NT2/D1 (cell line): ENCODE measurements around the gene SH2D5.
"Not testable (repeated sequence)": the region's sequence is repeated elsewhere in the genome, so short reads cannot be mapped to it uniquely, and the experiment has no call there.

Source experiments
- DNase-seq: peaks from one replicate; pipeline ENCODE4 v3.0.0-alpha.2; 2011; ENCODE audit warnings: low read depth, low spot score
- H3K27me3 ChIP-seq: 2 replicates; pipeline ENCODE4 v1.6.0; 2011; ENCODE audit warnings: mild to moderate bottlenecking; ENCODE audit not compliant: insufficient read length, insufficient read depth
- H3K36me3 ChIP-seq: 2 replicates; pipeline ENCODE4 v1.6.1; 2011; ENCODE audit warnings: mild to moderate bottlenecking, low read length, mixed read lengths; ENCODE audit not compliant: insufficient read depth, insufficient read length
- H3K4me1 ChIP-seq: 2 replicates; pipeline ENCODE4 v1.5.1; 2011; ENCODE audit not compliant: insufficient read depth, insufficient read length
- H3K4me3 ChIP-seq: 2 replicates; pipeline ENCODE4 v1.5.1; 2011; ENCODE audit warnings: low read depth; ENCODE audit not compliant: insufficient read length
- H3K9ac ChIP-seq: 2 replicates; pipeline ENCODE4 v1.6.0; 2011; ENCODE audit warnings: low read depth; ENCODE audit not compliant: insufficient read length
- H3K9me3 ChIP-seq: 2 replicates; pipeline ENCODE4 v1.5.1; 2011; ENCODE audit warnings: mild to moderate bottlenecking, low read length; ENCODE audit not compliant: insufficient read depth
- SUZ12 ChIP-seq: IDR thresholded peaks from 2 replicates; pipeline ENCODE4 v1.6.1; 2011; ENCODE audit not compliant: insufficient read length, insufficient read depth; ENCODE audit errors: extremely low read depth
- YY1 ChIP-seq: IDR thresholded peaks from 2 replicates; pipeline ENCODE4 v1.6.1; 2011; ENCODE audit not compliant: insufficient read length, insufficient read depth
- ZNF274 ChIP-seq: IDR thresholded peaks from 2 replicates; pipeline ENCODE4 v1.6.1; 2011; ENCODE audit warnings: mild to moderate bottlenecking, low read depth, low read length

The SH2D5 gene

DNA sequence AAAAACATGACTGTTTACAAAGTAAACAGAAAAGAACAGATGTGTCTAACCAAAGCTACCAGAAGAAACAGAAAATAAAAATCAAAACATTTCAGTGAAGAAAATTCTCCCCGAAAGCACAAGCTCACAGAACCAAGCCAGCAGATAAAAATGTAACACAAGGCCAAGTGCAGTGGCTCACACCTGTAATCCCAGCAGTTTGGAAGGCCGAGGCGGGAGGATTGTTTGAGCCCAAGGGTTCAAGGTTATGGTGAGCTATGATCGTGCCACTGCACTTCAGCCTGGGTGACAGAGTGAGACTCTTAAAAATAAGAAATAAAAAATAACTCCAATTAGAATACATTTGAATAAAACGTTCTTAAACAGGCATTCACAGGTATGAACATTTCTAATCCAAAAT is 52.2 kb downstream of the SH2D5 start:
- no peak overlapping the region for H3K9ac ChIP-seq
- no peaks in the 10 kb centered on the region for H3K9me3 ChIP-seq
- H3K4me3 ChIP-seq: no peak overlapping the region
- H3K27me3 ChIP-seq: no peaks in the 10 kb centered on the region
- H3K4me1 ChIP-seq: no peaks in the 10 kb centered on the region
- no peak for DNase-seq
- no peak for TF ChIP-seq ZNF274
- no peak for TF ChIP-seq YY1
- TF ChIP-seq SUZ12: no peak
- peaks cover 26% of the 10 kb centered on the region for H3K36me3 ChIP-seq

DNA sequence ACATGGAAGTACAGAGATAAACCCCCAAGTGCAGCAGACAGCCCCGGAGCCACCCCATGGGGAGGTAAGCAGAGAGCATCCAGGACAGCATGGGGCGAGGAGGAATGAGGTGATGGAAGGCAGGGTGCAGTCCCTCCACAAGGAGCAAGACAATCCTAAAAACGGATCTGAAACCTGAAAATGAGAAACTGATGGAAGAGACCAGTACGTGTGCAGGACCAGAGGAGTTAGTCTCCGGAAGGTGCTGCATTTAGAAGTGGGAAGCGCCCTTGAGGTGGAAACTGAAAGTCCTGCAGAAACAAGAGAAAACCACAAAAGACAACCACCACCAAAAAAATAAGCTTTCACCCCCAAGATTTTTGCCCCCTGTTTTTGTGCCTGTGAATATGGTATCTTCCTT is 53.9 kb downstream of the SH2D5 start:
- Histone ChIP-seq H3K9me3 (no peaks in the 10 kb centered on the region), H3K27me3 (no peaks in the 10 kb centered on the region), H3K4me3 (no peak overlapping the region), H3K9ac (no peak overlapping the region), H3K36me3 (peaks cover 26% of the 10 kb centered on the region), H3K4me1 (no peaks in the 10 kb centered on the region)
- no peak for DNase-seq
- TF ChIP-seq ZNF274 (no peak), YY1 (no peak), SUZ12 (no peak)

DNA sequence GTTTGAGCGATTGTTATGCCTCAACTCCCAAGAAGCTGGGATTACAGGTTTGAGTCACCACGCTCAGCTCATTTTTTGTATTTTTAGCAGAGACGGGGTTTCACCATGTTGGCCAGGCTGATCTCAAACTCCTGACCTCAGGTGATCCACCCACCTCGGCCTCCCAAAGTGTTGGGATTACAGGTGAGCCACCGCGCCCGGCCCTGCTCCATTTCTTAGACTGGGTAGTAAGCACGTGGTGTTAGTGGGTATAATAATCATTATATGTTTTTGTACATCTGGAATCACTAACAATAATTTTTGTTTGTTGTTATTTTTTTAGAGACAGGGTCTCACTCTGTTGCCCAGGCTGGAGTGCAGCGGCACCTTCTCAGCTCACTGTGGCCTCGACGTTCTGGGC is 58.9 kb downstream of the SH2D5 start:
- H3K4me3 ChIP-seq, H3K4me1 ChIP-seq, DNase-seq, H3K9me3 ChIP-seq, H3K9ac ChIP-seq, H3K27me3 ChIP-seq: not testable (repeated sequence)
- H3K36me3 ChIP-seq: peaks cover 22% of the 10 kb centered on the region

DNA sequence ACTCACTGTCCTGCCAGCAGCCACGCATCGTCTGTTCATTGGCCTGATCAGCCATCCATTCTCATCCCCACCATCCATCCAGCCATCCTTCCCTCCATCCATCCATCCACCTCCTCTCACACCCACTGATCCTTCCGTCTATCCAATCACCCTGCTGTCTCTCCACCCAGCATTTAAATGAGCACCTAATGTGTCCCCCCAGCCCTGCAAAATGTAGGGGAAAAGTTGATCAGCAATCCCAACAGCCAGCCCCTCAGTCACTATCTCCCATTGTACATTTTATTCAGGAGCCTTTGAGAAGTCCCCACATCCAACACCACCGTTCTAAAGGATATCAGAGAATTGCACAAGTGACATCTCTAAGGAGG is 60.3 kb downstream of the SH2D5 start:
- Histone ChIP-seq H3K9ac (no peak overlapping the region), H3K27me3 (no peaks in the 10 kb centered on the region), H3K4me1 (no peaks in the 10 kb centered on the region), H3K4me3 (no peak overlapping the region), H3K9me3 (no peaks in the 10 kb centered on the region), H3K36me3 (peaks cover 22% of the 10 kb centered on the region)
- DNase-seq: no peak
- no peak for TF ChIP-seq ZNF274
- no peak for TF ChIP-seq YY1
- TF ChIP-seq SUZ12: no peak

DNA sequence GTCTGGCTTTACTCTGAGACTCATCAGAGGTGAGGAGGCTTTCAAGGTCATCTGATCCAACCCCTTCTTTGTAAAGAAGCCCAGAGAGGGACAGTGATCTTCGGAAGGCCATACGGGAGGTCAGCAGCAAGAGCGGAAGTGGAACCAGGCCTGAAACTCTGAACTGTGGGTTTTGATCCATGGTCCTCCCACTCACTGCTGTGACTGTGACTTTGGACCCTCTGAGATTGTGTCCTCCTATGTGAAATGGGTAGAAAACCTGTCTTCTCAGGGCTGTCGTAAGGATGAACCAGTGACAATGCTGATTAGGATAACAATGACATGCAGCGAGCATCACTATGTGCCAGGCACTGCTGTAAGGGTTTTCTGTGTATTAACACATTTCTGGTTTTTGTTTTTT is 61.6 kb downstream of the SH2D5 start:
- no peak overlapping the region for H3K9ac ChIP-seq
- TF ChIP-seq ZNF274 (no peak), SUZ12 (no peak), YY1 (no peak)
- no peak overlapping the region for H3K4me3 ChIP-seq
- no peak for DNase-seq
- no peaks in the 10 kb centered on the region for H3K27me3 ChIP-seq
- H3K4me1 ChIP-seq: no peaks in the 10 kb centered on the region
- H3K9me3 ChIP-seq: no peaks in the 10 kb centered on the region
- peaks cover 22% of the 10 kb centered on the region for H3K36me3 ChIP-seq
